ENCODE data around the gene CCSER1.

Gene CCSER1

GRCh38 chr4:91525621-91526020, 1398.4 kb downstream of the CCSER1 start:
- no peak overlapping the region for H3K4me3 ChIP-seq (ENCODE audit: low read depth, low read length)
- in situ Hi-C loops (cut with HindIII; ENCODE audit: low sequenced_read_pairs) = no loop called here
- no peak for TF ChIP-seq CTCF (IDR thresholded peaks at IDR 0.05; ENCODE audit: low read depth, low read length, missing control alignments)
- no peak for DNase-seq (ENCODE audit: low read depth)

GRCh38 chr4:91527056-91527455, 1399.9 kb downstream of the CCSER1 start:
- no peak overlapping the region for H3K4me3 ChIP-seq (ENCODE audit: low read depth, low read length)
- in situ Hi-C loops (cut with HindIII; ENCODE audit: low sequenced_read_pairs) = no loop called here
- DNase-seq (ENCODE audit: low read depth) = no peak
- no peak for TF ChIP-seq CTCF (IDR thresholded peaks at IDR 0.05; ENCODE audit: low read depth, low read length, missing control alignments)

- in situ Hi-C loops (cut with HindIII; ENCODE audit: low sequenced_read_pairs) = no loop called here
- TF ChIP-seq CTCF (IDR thresholded peaks at IDR 0.05; ENCODE audit: low read depth, low read length, missing control alignments) = no peak
- DNase-seq (ENCODE audit: low read depth) = no peak
- no peak overlapping the region for H3K4me3 ChIP-seq (ENCODE audit: low read depth, low read length)
Measured at GRCh38 chr4:91567594-91567993, 1440.4 kb downstream of the CCSER1 start.

GRCh38 chr4:91577864-91578263, 1450.7 kb downstream of the CCSER1 start:
- no peak for DNase-seq (ENCODE audit: low read depth)
- TF ChIP-seq CTCF (IDR thresholded peaks at IDR 0.05; ENCODE audit: low read depth, low read length, missing control alignments) = no peak
- H3K4me3 ChIP-seq (ENCODE audit: low read depth, low read length) = no peak overlapping the region
- in situ Hi-C loops (cut with HindIII; ENCODE audit: low sequenced_read_pairs) = no loop called here

GRCh38 chr4:91590260-91590659, 1463.1 kb downstream of the CCSER1 start:
- no peak for TF ChIP-seq CTCF (IDR thresholded peaks at IDR 0.05; ENCODE audit: low read depth, low read length, missing control alignments)
- no peak overlapping the region for H3K4me3 ChIP-seq (ENCODE audit: low read depth, low read length)
- no peak for DNase-seq (ENCODE audit: low read depth)
- in situ Hi-C loops (cut with HindIII; ENCODE audit: low sequenced_read_pairs) = no loop called here

- no peak overlapping the region for H3K4me3 ChIP-seq (ENCODE audit: low read depth, low read length)
- no peak for TF ChIP-seq CTCF (IDR thresholded peaks at IDR 0.05; ENCODE audit: low read depth, low read length, missing control alignments)
- DNase-seq (ENCODE audit: low read depth) = no peak
- in situ Hi-C loops (cut with HindIII; ENCODE audit: low sequenced_read_pairs) = no loop called here
Measured at GRCh38 chr4:91592125-91592524, 1464.9 kb downstream of the CCSER1 start.

- no peak for TF ChIP-seq CTCF (IDR thresholded peaks at IDR 0.05; ENCODE audit: low read depth, low read length, missing control alignments)
- DNase-seq (ENCODE audit: low read depth) = no peak
- in situ Hi-C loops (cut with HindIII; ENCODE audit: low sequenced_read_pairs) = no loop called here
- no peak overlapping the region for H3K4me3 ChIP-seq (ENCODE audit: low read depth, low read length)
Measured at GRCh38 chr4:91596718-91597117, 1469.5 kb downstream of the CCSER1 start.
